Left renal cortex interstitium (tissue), 4 donors: ENCODE results near the gene NIF3L1. TPM values are rescaled to one million over a fixed set of nuclear protein-coding genes. Genes with fewer than 3 reads are reported as not detected.

Experiments used
- polyA plus RNA-seq, 4 donors: library from polyadenylated mRNA; unstranded; fragments of 120-200 nt; gene quantifications; one replicate each; pipeline ENCODE4 v1.2.1, GENCODE V29; 2013; ENCODE audit not compliant: insufficient read length in 4 of 4

The NIF3L1 gene
- polyA plus RNA-seq, 4 donors: 38.0 to 54.3 (median 41.6) TPM

Other genes starting within 250 kb of the NIF3L1 start
- 100 to 1,000 TPM; 213 to 283 (median 261) TPM for gene BZW1, start 77.5 kb upstream of the NIF3L1 start, polyA plus RNA-seq
- 100 to 1,000 TPM; 223 to 315 (median 281) TPM for gene CLK1, start 24.7 kb upstream of the NIF3L1 start, polyA plus RNA-seq
- gene PPIL3, start 294 bp upstream of the NIF3L1 start, polyA plus RNA-seq: 10 to 100 TPM; 49.9 to 74.7 (median 71.6) TPM
- gene ORC2, start 74.3 kb downstream of the NIF3L1 start, polyA plus RNA-seq: 10 to 100 TPM; 22.0 to 42.2 (median 31.0) TPM
- gene HYCC2, start 182.3 kb downstream of the NIF3L1 start, polyA plus RNA-seq: 10 to 100 TPM; 10.3 to 19.8 (median 14.2) TPM
- gene NDUFB3, start 182.6 kb downstream of the NIF3L1 start, polyA plus RNA-seq: 100 to 1,000 TPM in 2 of 4 donors, 10 to 100 TPM in 2; 94.0 to 138 (median 114) TPM
- gene CFLAR, start 226.8 kb downstream of the NIF3L1 start, polyA plus RNA-seq: 10 to 100 TPM; 46.2 to 92.5 (median 65.9) TPM